HG02852 (cell line): ENCODE measurements around the gene FMNL3.
A peak's percentile ranks its signal among the peaks of the same experiment; 100 is the strongest.

Experiments
- ATAC-seq: cut with Tn5 transposase; IDR thresholded peaks from one replicate; pipeline ENCODE4 v1.9.1; 2021; ENCODE audit warnings: mild to moderate bottlenecking, moderate library complexity; ENCODE audit not compliant: unreplicated experiment

Gene FMNL3

GRCh38 chr12:49652921-49653520, 54.2 kb downstream of the FMNL3 start:
- ATAC-seq = no peak

- ATAC-seq = no peak
Measured at GRCh38 chr12:49651855-49652254, 55.4 kb downstream of the FMNL3 start.

GRCh38 chr12:49649892-49650291, 57.3 kb downstream of the FMNL3 start:
- no peak for ATAC-seq

- ATAC-seq = no peak
Measured at GRCh38 chr12:49649445-49649844, 57.8 kb downstream of the FMNL3 start.

GRCh38 chr12:49648712-49649003, 58.5 kb downstream of the FMNL3 start:
- no peak for ATAC-seq

- no peak for ATAC-seq
Measured at GRCh38 chr12:49647827-49648711, 59.1 kb downstream of the FMNL3 start.

- ATAC-seq = no peak
Measured at GRCh38 chr12:49646871-49647654, 60.1 kb downstream of the FMNL3 start.

- no peak for ATAC-seq
Measured at GRCh38 chr12:49646331-49646830, 60.8 kb downstream of the FMNL3 start.

GRCh38 chr12:49645146-49646039, 61.8 kb downstream of the FMNL3 start:
- ATAC-seq = no peak

- no peak for ATAC-seq
Measured at GRCh38 chr12:49644620-49644994, 62.6 kb downstream of the FMNL3 start.

- no peak for ATAC-seq
Measured at GRCh38 chr12:49643961-49644619, 63.1 kb downstream of the FMNL3 start.

GRCh38 chr12:49643135-49643534, 64.1 kb downstream of the FMNL3 start:
- no peak for ATAC-seq

GRCh38 chr12:49642370-49642802, 64.8 kb downstream of the FMNL3 start:
- ATAC-seq = no peak

GRCh38 chr12:49641748-49642369, 65.3 kb downstream of the FMNL3 start:
- ATAC-seq = no peak

- ATAC-seq = peak; percentile 55
Measured at GRCh38 chr12:49636979-49637755, 70.0 kb downstream of the FMNL3 start.

- ATAC-seq = no peak
Measured at GRCh38 chr12:49636574-49636973, 70.6 kb downstream of the FMNL3 start.

- no peak for ATAC-seq
Measured at GRCh38 chr12:49635656-49636055, 71.5 kb downstream of the FMNL3 start.

- ATAC-seq = no peak
Measured at GRCh38 chr12:49635036-49635435, 72.2 kb downstream of the FMNL3 start.
